ENCODE measurements around the gene SGCG.

- TF ChIP-seq POLR2AphosphoS5 (IDR thresholded peaks at IDR 0.05) = no peak
- no peak for TF ChIP-seq CTCF (IDR thresholded peaks at IDR 0.05)
- no peak for TF ChIP-seq POLR2A (IDR thresholded peaks at IDR 0.05)
- TF ChIP-seq EP300 (IDR thresholded peaks at IDR 0.05) = no peak
Measured at GRCh38 chr13:23347601-23348000, 166.8 kb downstream of the SGCG start.

Measured in suprapubic skin (tissue), 4 donors.